Ishikawa (cell line): Measurements from ENCODE around the gene ZNF316.

Experiments
- CEBPB ChIP-seq: IDR thresholded peaks from 2 replicates; pipeline ENCODE4 v1.6.1; 2012
- CREB1 ChIP-seq: IDR thresholded peaks from 2 replicates; pipeline ENCODE4 v1.6.1; 2012; ENCODE audit warnings: low read depth
- EGR1 ChIP-seq: IDR thresholded peaks from 2 replicates; pipeline ENCODE4 v1.6.1; 2012
- EP300 ChIP-seq: IDR thresholded peaks from 2 replicates; pipeline ENCODE4 v1.6.1; 2012; ENCODE audit warnings: borderline replicate concordance
- FOXM1 ChIP-seq: IDR thresholded peaks from 2 replicates; pipeline ENCODE4 v1.6.1; 2012; ENCODE audit warnings: low read depth, borderline replicate concordance
- NFIC ChIP-seq: IDR thresholded peaks from 2 replicates; pipeline ENCODE4 v1.6.1; 2012
- RAD21 ChIP-seq: IDR thresholded peaks from 2 replicates; pipeline ENCODE4 v1.6.1; 2012; ENCODE audit warnings: low read depth
- TAF1 ChIP-seq: IDR thresholded peaks from 2 replicates; pipeline ENCODE4 v1.6.1; 2012; ENCODE audit warnings: low read depth, mild to moderate bottlenecking
- TCF12 ChIP-seq: IDR thresholded peaks from 2 replicates; pipeline ENCODE4 v1.6.1; 2012; ENCODE audit warnings: low read depth
- TEAD4 ChIP-seq: IDR thresholded peaks from 2 replicates; pipeline ENCODE4 v1.6.1; 2012
- USF1 ChIP-seq: IDR thresholded peaks from 2 replicates; pipeline ENCODE4 v1.6.1; 2012
- YY1 ChIP-seq: IDR thresholded peaks from 2 replicates; pipeline ENCODE4 v1.6.1; 2012; ENCODE audit warnings: low read depth
- ZBTB7A ChIP-seq: IDR thresholded peaks from 2 replicates; pipeline ENCODE4 v1.6.1; 2012; ENCODE audit warnings: low read depth
- TF ChIP-seq, protein P1 (sequence below): IDR thresholded peaks from 2 replicates; pipeline ENCODE4 v1.6.1; 2012
- TF ChIP-seq, protein P2 (sequence below): IDR thresholded peaks from 2 replicates; pipeline ENCODE4 v1.6.1; 2012; ENCODE audit warnings: low read depth, mild to moderate bottlenecking

Gene ZNF316

DNA sequence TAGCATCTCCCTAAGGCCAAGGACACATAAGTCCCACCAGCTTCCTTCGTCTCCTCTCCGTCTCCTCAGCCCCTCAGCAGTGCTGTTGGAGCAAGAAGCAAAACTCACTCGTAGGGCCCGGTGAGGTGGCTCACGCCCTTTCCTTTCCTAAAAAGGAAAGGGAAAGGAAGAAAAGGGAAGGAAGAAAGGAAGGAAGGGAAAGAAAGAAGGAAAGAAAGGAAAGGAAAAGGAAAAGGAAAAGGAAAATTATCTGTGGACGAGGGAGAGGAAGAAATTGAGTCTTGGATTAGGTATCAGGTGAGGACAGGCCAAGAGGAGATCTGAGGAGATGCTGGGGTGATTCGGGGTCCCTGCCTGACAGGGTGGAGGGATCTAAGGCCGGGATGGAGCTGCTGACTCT, 3.1 kb upstream of the ZNF316 start:
- TF ChIP-seq NFIC: no peak
- no peak for TF ChIP-seq RAD21
- no peak for TF ChIP-seq FOXM1
- TF ChIP-seq, protein P1, sequence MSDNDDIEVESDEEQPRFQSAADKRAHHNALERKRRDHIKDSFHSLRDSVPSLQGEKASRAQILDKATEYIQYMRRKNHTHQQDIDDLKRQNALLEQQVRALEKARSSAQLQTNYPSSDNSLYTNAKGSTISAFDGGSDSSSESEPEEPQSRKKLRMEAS: no peak
- TF ChIP-seq EGR1: no peak
- no peak for TF ChIP-seq CREB1

DNA sequence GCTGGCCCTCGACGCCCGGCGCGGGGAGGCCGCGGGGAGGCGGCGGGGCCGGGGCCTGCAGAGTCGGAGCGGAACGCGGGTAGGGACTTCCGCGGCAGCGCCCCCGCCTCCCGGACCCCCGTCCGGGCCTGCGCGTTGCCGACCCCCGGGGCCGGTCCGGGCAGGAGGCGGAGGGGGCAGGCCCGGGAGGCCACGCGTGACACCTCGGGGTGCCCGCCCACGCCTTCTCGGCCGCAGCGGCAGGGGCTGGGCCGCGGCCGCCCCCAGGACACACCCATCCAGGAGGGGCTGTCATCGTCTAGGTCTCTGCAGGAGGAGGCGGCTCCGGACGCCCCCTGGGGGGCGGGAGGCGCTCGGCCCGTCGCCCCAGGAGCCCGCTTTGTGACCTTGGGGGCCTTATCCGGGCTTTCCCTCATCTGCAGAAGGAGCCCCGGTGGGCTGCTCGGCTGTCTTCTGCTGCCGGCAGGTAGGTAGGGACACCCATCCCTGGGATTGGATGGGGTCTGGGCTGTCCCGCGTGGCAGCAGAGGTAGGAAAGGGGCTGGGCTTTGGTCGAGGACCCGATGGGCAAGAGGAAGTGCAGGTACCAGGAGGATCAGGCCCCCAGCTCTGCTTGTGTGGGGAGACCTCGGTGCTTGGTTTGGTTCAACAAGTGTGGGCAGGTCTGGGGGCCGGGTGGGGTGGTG, 569 bp downstream of the ZNF316 start:
- TF ChIP-seq EP300 (no peak), CREB1 (no peak), TAF1 (no peak), TCF12 (no peak), USF1 (no peak), EGR1 (peak; percentile 84), NFIC (no peak), YY1 (no peak), RAD21 (peak; percentile 8; the same call in 1 of the 2 replicates), FOXM1 (no peak), ZBTB7A (peak; percentile 60; the same call in 1 of the 2 replicates), CEBPB (no peak), TEAD4 (no peak)
- TF ChIP-seq, protein P2, sequence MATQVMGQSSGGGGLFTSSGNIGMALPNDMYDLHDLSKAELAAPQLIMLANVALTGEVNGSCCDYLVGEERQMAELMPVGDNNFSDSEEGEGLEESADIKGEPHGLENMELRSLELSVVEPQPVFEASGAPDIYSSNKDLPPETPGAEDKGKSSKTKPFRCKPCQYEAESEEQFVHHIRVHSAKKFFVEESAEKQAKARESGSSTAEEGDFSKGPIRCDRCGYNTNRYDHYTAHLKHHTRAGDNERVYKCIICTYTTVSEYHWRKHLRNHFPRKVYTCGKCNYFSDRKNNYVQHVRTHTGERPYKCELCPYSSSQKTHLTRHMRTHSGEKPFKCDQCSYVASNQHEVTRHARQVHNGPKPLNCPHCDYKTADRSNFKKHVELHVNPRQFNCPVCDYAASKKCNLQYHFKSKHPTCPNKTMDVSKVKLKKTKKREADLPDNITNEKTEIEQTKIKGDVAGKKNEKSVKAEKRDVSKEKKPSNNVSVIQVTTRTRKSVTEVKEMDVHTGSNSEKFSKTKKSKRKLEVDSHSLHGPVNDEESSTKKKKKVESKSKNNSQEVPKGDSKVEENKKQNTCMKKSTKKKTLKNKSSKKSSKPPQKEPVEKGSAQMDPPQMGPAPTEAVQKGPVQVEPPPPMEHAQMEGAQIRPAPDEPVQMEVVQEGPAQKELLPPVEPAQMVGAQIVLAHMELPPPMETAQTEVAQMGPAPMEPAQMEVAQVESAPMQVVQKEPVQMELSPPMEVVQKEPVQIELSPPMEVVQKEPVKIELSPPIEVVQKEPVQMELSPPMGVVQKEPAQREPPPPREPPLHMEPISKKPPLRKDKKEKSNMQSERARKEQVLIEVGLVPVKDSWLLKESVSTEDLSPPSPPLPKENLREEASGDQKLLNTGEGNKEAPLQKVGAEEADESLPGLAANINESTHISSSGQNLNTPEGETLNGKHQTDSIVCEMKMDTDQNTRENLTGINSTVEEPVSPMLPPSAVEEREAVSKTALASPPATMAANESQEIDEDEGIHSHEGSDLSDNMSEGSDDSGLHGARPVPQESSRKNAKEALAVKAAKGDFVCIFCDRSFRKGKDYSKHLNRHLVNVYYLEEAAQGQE: no peak
- TF ChIP-seq, protein P1: no peak

DNA sequence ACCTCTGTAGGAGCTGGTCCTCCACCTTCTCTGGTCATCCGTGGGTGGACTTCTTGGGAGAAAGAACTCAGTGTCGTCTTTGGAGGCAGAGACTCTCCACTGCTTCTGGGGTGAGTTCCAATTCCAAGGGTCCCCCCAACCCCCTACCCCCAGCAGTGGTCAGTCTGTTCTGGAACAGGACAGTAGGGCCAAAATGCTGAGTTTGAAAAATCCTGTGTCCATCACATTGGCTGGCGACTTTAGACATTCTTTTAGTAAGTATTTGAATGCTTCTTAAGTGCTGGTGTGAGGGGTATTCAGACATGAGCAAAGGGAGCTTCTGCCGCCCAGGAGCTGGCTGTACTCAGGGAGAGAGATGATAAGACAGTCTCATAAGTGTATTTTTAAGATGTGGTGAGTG, 1.9 kb downstream of the ZNF316 start:
- no peak for TF ChIP-seq USF1
- no peak for TF ChIP-seq TEAD4
- no peak for TF ChIP-seq RAD21
- no peak for TF ChIP-seq NFIC
- no peak for TF ChIP-seq EP300
- TF ChIP-seq, protein P2: no peak
- TF ChIP-seq YY1: no peak
- TF ChIP-seq TAF1: no peak

GRCh38 chr7:6639627-6640026, 2.5 kb downstream of the ZNF316 start:
- TF ChIP-seq, protein P2: no peak
- TF ChIP-seq CREB1: no peak
- no peak for TF ChIP-seq YY1
- TF ChIP-seq FOXM1: no peak
- TF ChIP-seq EP300: no peak
- TF ChIP-seq TEAD4: no peak
- TF ChIP-seq TCF12: no peak
- TF ChIP-seq TAF1: no peak
- TF ChIP-seq, protein P1: no peak
- TF ChIP-seq ZBTB7A: no peak
- TF ChIP-seq USF1: no peak
- no peak for TF ChIP-seq CEBPB
- no peak for TF ChIP-seq NFIC
